Gastrocnemius medialis (tissue), 4 donors: Measurements from ENCODE around the gene WDR43. TPM values are rescaled to one million over a fixed set of nuclear protein-coding genes. Genes with fewer than 3 reads are reported as not detected.

Experiments used
- ATAC-seq, 2 donors: fragments of 150-250 bp; one replicate each; pipeline ENCODE4 v1.9.1; 2016
- DNase-seq, 2 donors: peaks; one replicate each; pipeline ENCODE4 v3.0.0-alpha.2; 2019
- H3K27ac ChIP-seq, 4 donors: fragments of 200-600 bp; sonication (generic); 1 replicate in 1 of 4; 2 replicates in 3 of 4; pipeline ENCODE4 v1.5.1; 2016 to 2018; ENCODE audit warnings: mild to moderate bottlenecking in 2 of 4, moderate library complexity in 1 of 4
- H3K27me3 ChIP-seq, 3 donors: fragments of 200-600 bp; sonication (generic) in 2 of 3; 1 replicate in 1 of 3; 2 replicates in 2 of 3; pipeline versions ENCODE4 v1.5.1 to v1.6.0; 2016 to 2019; ENCODE audit warnings: mild to moderate bottlenecking in 1 of 3, moderate library complexity in 1 of 3
- H3K36me3 ChIP-seq, 2 donors: fragments of 200-600 bp; sonication (generic) in 1 of 2; one replicate each; pipeline ENCODE4 v1.5.1; 2017 to 2018
- H3K4me1 ChIP-seq, 2 donors: fragments of 200-600 bp; sonication (generic) in 1 of 2; one replicate each; pipeline ENCODE4 v1.5.1; 2016 to 2017; ENCODE audit warnings: mild to moderate bottlenecking in 2 of 2
- H3K4me3 ChIP-seq, 4 donors: fragments of 200-600 bp; sonication (generic) in 3 of 4; 1 replicate in 1 of 4; 2 replicates in 3 of 4; pipeline ENCODE4 v1.5.1; 2016 to 2019; ENCODE audit warnings: mild to moderate bottlenecking in 2 of 4
- H3K9me3 ChIP-seq, 3 donors: fragments of 200-600 bp; sonication (generic) in 2 of 3; 1 replicate in 1 of 3; 2 replicates in 2 of 3; pipeline ENCODE4 v1.5.1; 2016 to 2019
- CTCF ChIP-seq, 5 experiments: fragments of 450-650 bp in 3 of 5; fragments of 200-600 bp in 2 of 5; sonication (generic) in 2 of 5; IDR thresholded peaks in 4 of 5; conservative IDR thresholded peaks in 1 of 5; 1 replicate in 4 of 5; 2 replicates in 1 of 5; pipeline ENCODE4 v1.5.1; 2016 to 2019; ENCODE audit warnings: antibody characterized with exemption in 5 of 5, mild to moderate bottlenecking in 3 of 5, moderate library complexity in 3 of 5
- POLR2A ChIP-seq, 2 donors: fragments of 450-650 bp; IDR thresholded peaks; one replicate each; pipeline ENCODE4 v1.6.1; 2017; ENCODE audit warnings: antibody characterized with exemption in 2 of 2, mild to moderate bottlenecking in 2 of 2, moderate library complexity in 2 of 2
- in situ Hi-C, 4 donors: fragments of 200-750 bp; cut with MboI; loops; one replicate each; pipeline versions ENCODE4 v1.15.0 to v1.8.0; 2017; ENCODE audit warnings: low sequenced_read_pairs in 4 of 4
- intact Hi-C: fragments of 100-400 bp; cut with DNase I; formaldehyde crosslinking; loops from one replicate; pipeline ENCODE4 v1.15.1; 2023; ENCODE audit warnings: low total_unique reads
- total RNA-seq, 4 donors: library from RNA; depleted of rRNA; stranded (reverse); fragments of >200 nt; gene quantifications; one replicate each; pipeline versions ENCODE4 v1.1.0 to v1.2.3, GENCODE V29; 2016

Gene WDR43
- total RNA-seq, 4 donors from 2014 or later, result 73.5 to 105 (median 81.1) TPM

DNA sequence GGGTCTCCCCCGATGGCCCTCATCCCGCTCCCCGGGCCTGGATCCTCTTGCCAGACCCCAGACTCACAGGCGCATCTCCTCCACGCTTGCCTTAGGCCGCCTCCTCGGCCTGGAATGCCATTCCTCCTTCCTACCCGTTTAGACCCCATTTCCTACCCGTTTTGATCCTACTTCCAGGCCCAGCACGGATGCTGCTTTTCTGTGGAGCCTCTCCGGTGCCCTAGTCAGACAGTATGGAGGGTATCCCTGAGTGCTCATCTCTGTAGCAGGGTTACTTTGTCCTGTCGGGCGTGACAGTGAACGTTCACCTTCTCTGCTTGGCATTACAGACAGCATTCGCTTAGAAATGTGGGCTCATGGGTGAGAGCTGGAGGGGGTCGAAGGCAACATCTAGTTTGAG lies 96.0 kb downstream of the WDR43 start:
- DNase-seq, result no peak
- in situ Hi-C loops, result no loop called here
- Histone ChIP-seq H3K36me3 (no peaks in the 10 kb centered on the region), H3K4me3 (no peak overlapping the region), H3K27ac (no peak overlapping the region), H3K9me3 (no peaks in the 10 kb centered on the region), H3K27me3 (no peaks in the 10 kb centered on the region), H3K4me1 (no peaks in the 10 kb centered on the region)
- TF ChIP-seq POLR2A (IDR thresholded peaks at IDR 0.05) (no peak), CTCF (IDR thresholded peaks at IDR 0.05 in 4 of 5, conservative IDR thresholded peaks at IDR 0.05 in 1 of 5) (no peak)
- ATAC-seq, result no peak
- intact Hi-C loops, result no loop called here

GRCh38 chr2:28991021-28991420 lies 96.6 kb downstream of the WDR43 start:
- no peaks in the 10 kb centered on the region for H3K4me1 ChIP-seq
- no peak overlapping the region for H3K4me3 ChIP-seq
- H3K27ac ChIP-seq, result peak overlapping the region in 1 of 4 donors; percentile 35
- ATAC-seq, result peak; percentile 33 to 44
- no peaks in the 10 kb centered on the region for H3K27me3 ChIP-seq
- no peaks in the 10 kb centered on the region for H3K9me3 ChIP-seq
- no peaks in the 10 kb centered on the region for H3K36me3 ChIP-seq
- intact Hi-C loops (no loop called here), in situ Hi-C loops (no loop called here)
- DNase-seq, result peak in 1 of 2 donors; percentile 45
- no peak for TF ChIP-seq CTCF (IDR thresholded peaks at IDR 0.05 in 4 of 5, conservative IDR thresholded peaks at IDR 0.05 in 1 of 5)
- no peak for TF ChIP-seq POLR2A (IDR thresholded peaks at IDR 0.05)

DNA sequence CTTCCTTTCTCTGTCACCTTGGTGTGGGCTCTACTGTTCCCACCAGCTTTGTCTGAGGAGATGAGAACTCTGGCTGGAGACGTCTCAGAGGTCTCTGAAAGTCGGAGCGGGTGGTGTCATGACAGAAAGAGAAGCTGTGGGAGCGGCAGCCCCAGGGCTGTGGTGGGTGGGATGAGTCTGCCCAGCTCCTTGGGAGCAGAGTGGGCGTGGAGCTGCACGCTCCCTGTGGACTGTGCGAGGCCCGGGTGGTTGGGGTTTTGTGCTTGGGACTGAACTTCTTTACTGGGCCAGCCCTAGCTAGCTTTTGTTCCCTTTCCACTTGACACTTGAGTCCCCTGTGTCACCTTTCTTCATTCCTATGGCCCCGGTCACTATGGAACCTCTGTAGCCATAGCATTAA lies 97.0 kb downstream of the WDR43 start:
- Histone ChIP-seq H3K36me3 (no peaks in the 10 kb centered on the region), H3K4me1 (no peaks in the 10 kb centered on the region), H3K27ac (peak overlapping the region in 1 of 4 donors; percentile 35), H3K9me3 (no peaks in the 10 kb centered on the region), H3K4me3 (no peak overlapping the region), H3K27me3 (no peaks in the 10 kb centered on the region)
- ATAC-seq (no peak), DNase-seq (no peak)
- intact Hi-C loops (no loop called here), in situ Hi-C loops (no loop called here)
- no peak for TF ChIP-seq CTCF (IDR thresholded peaks at IDR 0.05 in 4 of 5, conservative IDR thresholded peaks at IDR 0.05 in 1 of 5)

DNA sequence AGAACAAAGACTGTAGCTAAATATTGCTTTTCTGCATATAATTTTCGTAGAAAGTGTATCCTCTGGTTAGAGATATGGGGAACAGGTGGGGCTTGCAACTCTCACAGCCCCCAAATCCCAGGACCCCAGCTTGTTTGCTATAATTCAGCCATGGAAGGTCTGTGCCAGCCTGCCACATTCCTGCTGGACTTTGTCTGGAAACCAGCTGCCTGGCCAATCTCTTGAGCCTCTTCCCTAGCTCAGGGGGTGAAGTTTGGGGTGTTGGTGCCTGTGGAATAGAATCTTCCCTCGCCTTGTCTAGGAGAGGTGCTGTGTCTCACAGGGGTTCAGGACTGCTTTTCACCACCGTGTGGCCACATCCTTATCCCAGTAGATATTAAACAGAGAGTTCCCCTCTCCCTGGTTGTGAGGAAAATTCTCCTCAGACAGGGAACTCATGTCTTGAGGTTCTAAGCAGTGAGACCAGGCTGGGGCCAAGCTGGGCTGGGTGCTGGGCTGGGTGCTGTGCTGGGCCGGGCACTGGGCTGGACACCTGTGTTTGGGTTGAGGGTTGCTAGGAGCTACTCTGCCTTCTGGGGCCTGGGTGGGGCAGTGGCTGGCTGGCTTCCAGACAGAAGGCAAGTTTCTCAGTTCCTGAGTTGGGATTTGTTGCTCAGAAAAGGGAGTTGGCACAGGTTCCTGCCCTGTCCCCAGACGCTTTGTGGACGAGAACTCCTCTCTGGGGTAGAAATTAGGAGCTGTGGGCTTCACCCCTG lies 98.9 kb downstream of the WDR43 start:
- in situ Hi-C loops (no loop called here), intact Hi-C loops (no loop called here)
- Histone ChIP-seq H3K36me3 (no peaks in the 10 kb centered on the region), H3K27ac (no peak overlapping the region), H3K9me3 (no peaks in the 10 kb centered on the region), H3K4me1 (no peaks in the 10 kb centered on the region), H3K4me3 (no peak overlapping the region), H3K27me3 (no peaks in the 10 kb centered on the region)
- ATAC-seq, result no peak
- TF ChIP-seq CTCF (IDR thresholded peaks at IDR 0.05 in 4 of 5, conservative IDR thresholded peaks at IDR 0.05 in 1 of 5) (no peak), POLR2A (IDR thresholded peaks at IDR 0.05) (no peak)
- DNase-seq, result no peak

DNA sequence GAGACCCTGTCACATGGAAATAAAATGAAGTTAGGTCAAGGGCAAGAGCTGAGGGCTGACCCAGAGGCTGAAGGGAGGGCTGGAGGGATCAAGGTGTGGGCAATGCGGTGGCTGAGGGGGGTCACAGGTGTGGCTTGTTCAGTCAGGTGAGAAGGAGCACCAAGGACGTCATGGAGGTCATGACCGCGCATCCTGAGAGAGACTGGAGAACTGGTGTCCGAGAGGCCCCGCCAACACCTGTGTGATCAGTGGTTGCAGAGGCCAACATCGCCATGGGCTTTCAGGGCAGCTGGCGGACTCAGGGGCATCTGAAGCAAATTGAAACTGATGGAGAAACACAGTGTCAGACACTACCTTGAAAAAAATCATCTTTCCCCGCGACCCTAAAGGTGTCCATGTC lies 99.6 kb downstream of the WDR43 start:
- no peak for DNase-seq
- intact Hi-C loops (no loop called here), in situ Hi-C loops (no loop called here)
- TF ChIP-seq CTCF (IDR thresholded peaks at IDR 0.05 in 4 of 5, conservative IDR thresholded peaks at IDR 0.05 in 1 of 5), result no peak
- no peak for TF ChIP-seq POLR2A (IDR thresholded peaks at IDR 0.05)
- no peak for ATAC-seq
- Histone ChIP-seq H3K27me3 (no peaks in the 10 kb centered on the region), H3K36me3 (no peaks in the 10 kb centered on the region), H3K4me1 (no peaks in the 10 kb centered on the region), H3K4me3 (no peak overlapping the region), H3K9me3 (no peaks in the 10 kb centered on the region), H3K27ac (no peak overlapping the region)
